Neural cell (in vitro differentiated cells): ENCODE data around the gene FILIP1L. TPM values are rescaled to one million over a fixed set of nuclear protein-coding genes. Genes with fewer than 3 reads are reported as not detected.

Source experiments
- H2AFZ ChIP-seq: fragments of 200-600, 300-800 bp; sonication (generic), shearing (Covaris generic); 2 replicates; pipeline ENCODE4 v1.6.0; 2014; ENCODE audit warnings: low read depth, mild to moderate bottlenecking, antibody characterized with exemption, low read length, moderate library complexity
- H3F3A ChIP-seq: fragments of 200-600 bp; shearing (Covaris generic); 2 replicates; pipeline ENCODE4 v1.6.1; 2016; ENCODE audit warnings: mild to moderate bottlenecking, moderate library complexity, mixed read lengths, antibody characterized with exemption, low read length; ENCODE audit not compliant: insufficient read depth, poor library complexity, severe bottlenecking
- H3K27ac ChIP-seq: fragments of 200-600, 300-800 bp; sonication (generic), shearing (Covaris generic); 2 replicates; pipeline ENCODE4 v1.5.1; 2014; ENCODE audit warnings: mild to moderate bottlenecking, low read length, moderate library complexity
- H3K27me3 ChIP-seq: fragments of 300-800, 200-600 bp; sonication (generic), shearing (Covaris generic); 2 replicates; pipeline ENCODE4 v1.6.0; 2014; ENCODE audit warnings: mild to moderate bottlenecking, low read depth, low read length, moderate library complexity; ENCODE audit not compliant: insufficient read depth
- H3K36me3 ChIP-seq: fragments of 300-800, 200-600 bp; sonication (generic), shearing (Covaris generic); 2 replicates; pipeline ENCODE4 v1.5.1; 2014; ENCODE audit warnings: mild to moderate bottlenecking, antibody characterized with exemption, low read length, moderate library complexity; ENCODE audit not compliant: insufficient read depth
- H3K4me2 ChIP-seq: fragments of 300-800, 200-600 bp; sonication (generic), shearing (Covaris generic); 2 replicates; pipeline ENCODE4 v1.6.0; 2014; ENCODE audit warnings: mild to moderate bottlenecking, low read length
- H3K4me3 ChIP-seq: fragments of 300-800, 200-600 bp; sonication (generic), shearing (Covaris generic); 2 replicates; pipeline ENCODE4 v1.5.1; 2014; ENCODE audit warnings: mild to moderate bottlenecking, low read length, moderate library complexity
- H3K79me2 ChIP-seq: fragments of 200-600 bp; shearing (Covaris generic); replicated peaks from 2 replicates; pipeline ENCODE4 v1.6.0; 2014; ENCODE audit warnings: mild to moderate bottlenecking, low read length, moderate library complexity; ENCODE audit not compliant: insufficient read depth
- H3K9ac ChIP-seq: fragments of 300-800, 200-600 bp; sonication (generic), shearing (Covaris generic); 2 replicates; pipeline ENCODE4 v1.6.1; 2016; ENCODE audit warnings: mild to moderate bottlenecking, low read length, mixed read lengths
- H3K9me2 ChIP-seq: fragments of 200-600 bp; shearing (Covaris generic); 2 replicates; pipeline ENCODE4 v1.6.1; 2016; ENCODE audit warnings: mild to moderate bottlenecking, low read length, mixed read lengths; ENCODE audit not compliant: insufficient read depth
- H3K9me3 ChIP-seq: fragments of 200-600, 300-800 bp; sonication (generic), shearing (Covaris generic); 2 replicates; pipeline ENCODE4 v1.6.1; 2016; ENCODE audit warnings: mild to moderate bottlenecking, mixed run types, low read length, moderate library complexity, mixed read lengths
- H4K20me1 ChIP-seq: fragments of 200-600 bp; shearing (Covaris generic); 2 replicates; pipeline ENCODE4 v1.6.1; 2016; ENCODE audit warnings: mild to moderate bottlenecking, mixed run types; ENCODE audit not compliant: insufficient read depth
- CTCF ChIP-seq: fragments of 450-650 bp; IDR thresholded peaks from 2 replicates; pipeline ENCODE4 v1.5.1; 2014; ENCODE audit warnings: antibody characterized with exemption, mild to moderate bottlenecking, moderate library complexity; ENCODE audit not compliant: poor library complexity, severe bottlenecking
- EP300 ChIP-seq: fragments of 450-650 bp; conservative IDR thresholded peaks from 2 replicates; pipeline ENCODE4 v1.6.1; 2014; ENCODE audit warnings: antibody characterized with exemption, mild to moderate bottlenecking, moderate library complexity; ENCODE audit not compliant: poor library complexity, severe bottlenecking
- EZH2 ChIP-seq: fragments of 200-600, 300-800 bp; shearing (Covaris generic), sonication (generic); IDR thresholded peaks from 2 replicates; pipeline ENCODE4 v1.6.1; 2014; ENCODE audit warnings: antibody characterized with exemption, low read length, borderline replicate concordance, mild to moderate bottlenecking; ENCODE audit not compliant: insufficient read depth, poor library complexity, severe bottlenecking
- MXI1 ChIP-seq: fragments of 450-650 bp; conservative IDR thresholded peaks from 2 replicates; pipeline ENCODE4 v1.6.1; 2014; ENCODE audit warnings: antibody characterized with exemption, mild to moderate bottlenecking; ENCODE audit not compliant: poor library complexity, severe bottlenecking
- POLR2AphosphoS5 ChIP-seq: IDR thresholded peaks from 2 replicates; pipeline ENCODE4 v1.6.1; 2012
- RAD21 ChIP-seq: fragments of 450-650 bp; conservative IDR thresholded peaks from 2 replicates; pipeline ENCODE4 v1.6.1; 2014; ENCODE audit warnings: antibody characterized with exemption, mild to moderate bottlenecking, moderate library complexity
- SMC3 ChIP-seq: fragments of 450-650 bp; conservative IDR thresholded peaks from 2 replicates; pipeline ENCODE4 v1.6.1; 2014; ENCODE audit warnings: antibody characterized with exemption, mild to moderate bottlenecking, moderate library complexity; ENCODE audit not compliant: poor library complexity
- TAF1 ChIP-seq: IDR thresholded peaks from 2 replicates; pipeline ENCODE4 v1.6.1; 2012; ENCODE audit warnings: low read depth
- polyA plus RNA-seq: library from polyadenylated mRNA; depleted of rRNA; stranded (reverse); fragments of >200 nt; gene quantifications from 2 replicates; pipeline ENCODE4 v1.2.3, GENCODE V29; 2014
- TF ChIP-seq, protein P1 (sequence below): IDR thresholded peaks from 2 replicates; pipeline ENCODE4 v1.6.1; 2012; ENCODE audit warnings: borderline replicate concordance

The FILIP1L gene
- polyA plus RNA-seq, 1 donor from 2014 or later: 0.27 TPM

- TF ChIP-seq EZH2: no peak
- no peak for TF ChIP-seq POLR2AphosphoS5
- no peak for TF ChIP-seq RAD21
- no peak for TF ChIP-seq TAF1
Measured at GRCh38 chr3:99829844-99830243, 284.5 kb downstream of the FILIP1L start (continued).

DNA sequence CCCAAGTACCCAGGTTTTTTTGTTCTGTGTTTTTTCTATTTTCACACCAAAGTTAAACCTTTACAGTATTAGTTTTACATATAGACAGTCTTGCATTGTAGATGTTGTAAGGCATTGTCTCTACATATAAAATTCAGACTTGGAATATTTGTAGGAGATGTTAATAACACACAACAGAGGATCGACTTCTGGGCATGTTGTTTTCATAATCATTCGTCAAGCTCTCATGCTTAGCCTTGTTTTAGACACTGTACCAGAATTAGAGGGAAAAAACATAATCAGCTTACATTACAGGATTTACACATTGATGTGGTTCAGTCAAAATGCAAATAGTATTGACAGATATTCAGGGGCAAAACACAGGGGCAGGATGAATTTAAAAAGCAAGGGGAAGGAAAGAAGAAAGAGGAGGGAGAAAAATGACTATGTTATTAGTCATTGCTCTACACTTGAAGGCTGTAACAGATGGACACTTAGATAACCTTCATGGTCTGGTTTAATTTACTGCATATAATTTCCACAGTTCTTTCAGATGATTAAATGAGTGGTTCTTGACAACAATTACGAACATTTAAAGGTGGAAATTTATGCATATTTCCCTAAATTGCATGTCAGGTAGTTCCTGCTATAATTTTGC, 289.2 kb downstream of the FILIP1L start:
- H3K4me3 ChIP-seq: no peak overlapping the region
- no peak overlapping the region for H3K4me2 ChIP-seq
- no peaks in the 10 kb centered on the region for H3K9me2 ChIP-seq
- H4K20me1 ChIP-seq: no peaks in the 10 kb centered on the region
- no peaks in the 10 kb centered on the region for H3F3A ChIP-seq
- H3K79me2 ChIP-seq: no peaks in the 10 kb centered on the region
- no peak overlapping the region for H3K9ac ChIP-seq
- TF ChIP-seq POLR2AphosphoS5: no peak
- TF ChIP-seq RAD21: no peak
- TF ChIP-seq EZH2: no peak
- no peak for TF ChIP-seq EP300
- TF ChIP-seq, protein P1, sequence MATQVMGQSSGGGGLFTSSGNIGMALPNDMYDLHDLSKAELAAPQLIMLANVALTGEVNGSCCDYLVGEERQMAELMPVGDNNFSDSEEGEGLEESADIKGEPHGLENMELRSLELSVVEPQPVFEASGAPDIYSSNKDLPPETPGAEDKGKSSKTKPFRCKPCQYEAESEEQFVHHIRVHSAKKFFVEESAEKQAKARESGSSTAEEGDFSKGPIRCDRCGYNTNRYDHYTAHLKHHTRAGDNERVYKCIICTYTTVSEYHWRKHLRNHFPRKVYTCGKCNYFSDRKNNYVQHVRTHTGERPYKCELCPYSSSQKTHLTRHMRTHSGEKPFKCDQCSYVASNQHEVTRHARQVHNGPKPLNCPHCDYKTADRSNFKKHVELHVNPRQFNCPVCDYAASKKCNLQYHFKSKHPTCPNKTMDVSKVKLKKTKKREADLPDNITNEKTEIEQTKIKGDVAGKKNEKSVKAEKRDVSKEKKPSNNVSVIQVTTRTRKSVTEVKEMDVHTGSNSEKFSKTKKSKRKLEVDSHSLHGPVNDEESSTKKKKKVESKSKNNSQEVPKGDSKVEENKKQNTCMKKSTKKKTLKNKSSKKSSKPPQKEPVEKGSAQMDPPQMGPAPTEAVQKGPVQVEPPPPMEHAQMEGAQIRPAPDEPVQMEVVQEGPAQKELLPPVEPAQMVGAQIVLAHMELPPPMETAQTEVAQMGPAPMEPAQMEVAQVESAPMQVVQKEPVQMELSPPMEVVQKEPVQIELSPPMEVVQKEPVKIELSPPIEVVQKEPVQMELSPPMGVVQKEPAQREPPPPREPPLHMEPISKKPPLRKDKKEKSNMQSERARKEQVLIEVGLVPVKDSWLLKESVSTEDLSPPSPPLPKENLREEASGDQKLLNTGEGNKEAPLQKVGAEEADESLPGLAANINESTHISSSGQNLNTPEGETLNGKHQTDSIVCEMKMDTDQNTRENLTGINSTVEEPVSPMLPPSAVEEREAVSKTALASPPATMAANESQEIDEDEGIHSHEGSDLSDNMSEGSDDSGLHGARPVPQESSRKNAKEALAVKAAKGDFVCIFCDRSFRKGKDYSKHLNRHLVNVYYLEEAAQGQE: no peak
- no peak for TF ChIP-seq MXI1
- no peak for TF ChIP-seq CTCF
- no peak for TF ChIP-seq SMC3
- no peak for TF ChIP-seq TAF1
- H2AFZ ChIP-seq: no peak overlapping the region
- H3K27ac ChIP-seq: no peak overlapping the region
- no peaks in the 10 kb centered on the region for H3K27me3 ChIP-seq
- H3K36me3 ChIP-seq: no peaks in the 10 kb centered on the region
- no peaks in the 10 kb centered on the region for H3K9me3 ChIP-seq
